HG03342 (cell line): ENCODE results near the gene ALDH4A1.
"Not testable (repeated sequence)": the region's sequence is repeated elsewhere in the genome, so short reads cannot be mapped to it uniquely, and the experiment has no call there.

ENCODE experiments used
- ATAC-seq: cut with Tn5 transposase; IDR thresholded peaks from one replicate; pipeline ENCODE4 v1.9.1; 2021; ENCODE audit warnings: mild to moderate bottlenecking, moderate library complexity; ENCODE audit not compliant: unreplicated experiment

Gene ALDH4A1

DNA sequence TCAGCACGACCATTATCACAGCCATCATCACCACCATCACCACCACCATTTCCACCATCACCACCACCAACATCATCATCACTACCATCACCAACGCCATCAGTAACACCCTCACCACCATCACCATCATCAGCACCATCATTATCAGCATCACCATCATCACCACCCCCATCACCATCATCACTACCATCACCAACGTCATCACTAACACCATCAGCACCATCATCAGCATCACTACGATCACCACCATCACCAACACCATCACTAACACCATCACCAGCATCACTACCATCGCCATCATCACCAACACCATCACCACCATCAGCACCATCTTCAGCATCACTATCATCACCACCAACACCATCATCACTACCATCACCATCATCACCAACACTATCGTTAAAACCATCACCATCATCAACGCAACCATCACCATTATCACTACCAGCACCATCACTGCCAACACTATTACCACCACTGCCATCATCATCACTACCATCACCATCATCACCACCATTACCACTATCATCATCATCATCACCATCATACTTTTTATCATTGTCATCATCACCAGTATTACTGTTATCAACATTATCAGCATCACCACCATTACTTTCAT, 44.2 kb downstream of the ALDH4A1 start:
- no peak for ATAC-seq

DNA sequence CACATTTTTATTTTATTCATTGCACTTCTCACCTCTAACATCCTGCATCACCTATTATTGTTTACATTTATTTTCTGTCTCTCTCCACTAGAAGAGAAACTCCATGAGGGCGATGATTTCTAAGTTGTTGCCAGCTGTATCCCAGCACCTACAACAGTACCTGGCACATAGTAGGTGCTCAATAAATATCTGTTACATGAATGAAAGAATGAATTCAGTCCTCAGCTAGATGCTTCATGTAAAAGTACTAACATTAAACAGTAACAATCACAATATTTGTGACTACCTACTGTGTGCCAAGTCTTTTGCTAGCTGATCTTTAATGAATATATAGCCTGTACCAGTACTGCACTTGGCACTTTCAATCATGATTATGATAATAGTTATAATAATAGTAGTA, 45.9 kb downstream of the ALDH4A1 start:
- ATAC-seq: no peak

DNA sequence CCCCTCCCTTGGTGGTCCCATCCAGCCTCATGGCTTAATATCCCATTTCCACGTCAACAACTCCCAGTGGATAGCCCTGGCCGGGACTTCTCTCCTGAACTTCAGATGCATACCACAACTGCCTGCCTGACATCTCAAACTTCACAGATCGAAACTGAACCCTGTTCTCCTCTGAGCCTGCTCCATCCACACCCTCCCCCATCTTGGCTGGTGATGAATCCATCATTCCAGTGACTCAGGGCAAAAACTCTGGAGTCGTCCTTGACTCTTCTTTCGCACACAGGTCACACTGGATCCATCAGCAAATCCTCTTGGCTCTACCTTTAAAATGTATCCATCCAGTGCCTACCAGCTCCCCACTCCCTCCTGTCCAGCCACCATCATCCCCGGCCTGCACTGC, 46.8 kb downstream of the ALDH4A1 start:
- no peak for ATAC-seq

DNA sequence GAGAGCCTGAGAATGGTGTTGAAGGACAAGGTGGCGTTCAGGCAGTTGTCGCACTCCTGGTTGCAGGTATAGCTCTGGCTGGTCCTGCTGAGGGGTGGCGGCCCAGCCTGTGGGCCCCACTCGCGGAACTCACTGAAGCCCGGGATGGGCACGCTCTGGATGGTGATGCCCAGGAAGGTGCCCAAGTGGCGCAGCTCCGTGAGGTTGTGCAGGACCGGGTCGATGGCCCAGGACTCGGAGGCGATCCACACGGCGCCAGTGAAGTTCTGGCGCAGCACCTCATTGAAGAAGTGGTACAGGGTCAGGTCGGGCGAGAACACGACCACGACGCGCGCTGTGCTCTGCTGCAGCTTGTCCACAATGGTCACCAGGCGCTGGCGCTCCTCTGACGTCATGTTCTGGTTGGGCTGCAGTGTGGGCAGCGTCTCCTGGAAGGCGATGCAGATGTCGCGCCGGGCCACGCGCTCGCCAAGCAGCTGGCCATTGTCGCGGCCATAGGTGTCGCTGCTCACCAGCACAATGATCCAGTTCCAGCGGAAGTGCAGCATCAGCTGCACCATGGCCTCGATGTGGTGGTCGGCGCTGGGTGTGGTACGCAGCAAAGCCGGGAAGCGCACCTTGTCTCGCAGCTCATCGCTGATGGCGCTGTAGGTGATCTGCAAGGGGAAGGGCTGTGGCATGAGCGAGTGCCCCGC, 47.9 kb downstream of the ALDH4A1 start:
- ATAC-seq: no peak

DNA sequence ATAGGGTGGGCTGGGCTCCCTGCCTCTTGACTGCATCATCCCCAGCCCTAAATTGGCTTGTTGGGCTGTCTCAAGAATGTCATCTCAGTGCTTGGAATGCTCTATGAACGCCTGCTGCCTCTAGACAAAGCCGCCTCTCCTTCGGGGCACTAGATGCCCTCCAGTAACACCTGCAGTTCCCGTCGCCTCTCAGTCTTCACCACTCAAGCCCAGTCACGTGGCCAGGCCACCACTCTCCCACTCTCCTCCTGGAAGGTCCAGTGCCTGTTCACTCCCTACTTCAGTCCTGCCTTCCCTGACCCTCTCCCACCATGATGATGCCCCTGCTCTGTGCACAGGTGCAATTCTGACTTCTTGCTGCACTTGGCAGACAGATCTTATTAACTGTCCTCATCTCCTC, 49.9 kb downstream of the ALDH4A1 start:
- no peak for ATAC-seq

DNA sequence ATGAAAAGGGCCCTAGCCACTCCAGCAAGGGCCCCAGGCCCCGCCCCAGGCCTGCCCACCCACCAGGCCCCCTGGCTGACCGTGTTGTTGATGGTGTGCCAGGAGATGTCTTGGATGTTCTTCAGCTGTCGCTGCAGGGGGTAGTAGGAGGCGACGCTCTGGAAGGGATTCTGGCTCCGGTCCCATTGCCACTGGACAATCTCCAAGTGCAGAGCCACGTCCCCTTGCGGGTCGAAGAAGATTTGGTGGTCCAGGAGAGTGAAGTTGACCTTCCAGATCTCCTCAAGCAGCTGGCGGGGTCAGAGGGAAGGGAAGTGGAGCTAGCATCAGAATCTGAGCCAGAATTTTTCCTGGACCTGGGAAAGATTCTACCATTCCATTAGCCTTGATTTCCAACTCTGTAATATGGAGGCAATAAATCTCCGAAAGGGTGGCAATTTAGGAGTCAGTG, 53.1 kb downstream of the ALDH4A1 start:
- ATAC-seq: no peak

DNA sequence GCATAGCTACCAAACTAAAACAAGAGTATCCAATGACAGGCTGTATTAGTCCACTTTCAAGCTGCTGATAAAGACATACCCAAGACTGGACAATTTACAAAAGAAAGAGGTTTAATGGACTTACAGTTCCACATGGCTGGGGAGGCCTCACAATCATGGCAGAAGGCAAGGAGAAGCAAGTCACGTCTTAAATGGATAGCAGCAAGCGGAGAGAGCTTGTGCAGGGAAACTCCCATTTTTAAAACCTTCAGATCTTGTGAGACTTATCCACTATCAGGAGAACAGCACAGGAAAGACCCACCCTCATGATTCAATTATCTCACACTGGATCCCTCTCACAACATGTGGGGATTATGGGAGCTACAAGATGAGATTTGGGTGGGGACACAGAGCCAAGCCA, 54.6 kb downstream of the ALDH4A1 start:
- not testable (repeated sequence) for ATAC-seq

DNA sequence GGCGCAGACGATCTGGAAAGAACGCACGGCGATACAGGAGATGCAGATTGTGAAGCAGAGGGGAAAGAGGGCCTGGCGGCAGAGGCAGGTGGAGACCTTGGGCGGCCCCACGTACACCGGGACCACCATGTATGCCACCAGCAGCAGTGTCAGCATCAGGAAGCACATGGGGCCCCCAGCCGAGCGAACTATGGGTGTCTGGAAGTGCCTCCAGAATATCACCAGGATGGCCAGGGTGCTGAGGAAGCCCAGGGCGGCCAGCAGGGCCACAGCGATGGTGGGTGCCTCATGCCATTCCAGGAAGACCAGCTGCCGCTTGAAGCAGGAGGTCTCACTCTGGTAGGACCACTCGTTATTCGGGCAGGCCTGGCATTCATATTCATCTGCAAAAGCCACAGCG, 62.2 kb downstream of the ALDH4A1 start:
- ATAC-seq: no peak

DNA sequence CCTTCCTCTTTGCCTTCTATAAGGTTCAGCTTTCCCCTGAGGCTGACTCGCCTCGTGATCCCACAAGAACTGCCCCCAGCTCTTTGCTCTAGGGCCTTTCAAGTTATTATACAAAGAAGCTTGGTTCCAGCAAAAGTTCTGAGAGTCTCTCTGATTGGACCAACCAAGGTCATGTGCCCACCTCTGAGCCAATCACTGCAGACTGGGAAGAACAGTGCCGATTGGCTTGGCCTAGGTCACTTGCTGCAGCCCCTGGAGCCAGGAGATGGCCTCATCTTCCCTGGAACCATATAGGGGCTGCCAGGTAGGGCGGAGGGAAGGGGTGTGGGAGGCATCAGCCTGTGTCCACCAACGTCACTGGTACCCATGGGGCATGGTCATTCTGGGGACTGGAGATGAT, 65.7 kb downstream of the ALDH4A1 start:
- no peak for ATAC-seq

DNA sequence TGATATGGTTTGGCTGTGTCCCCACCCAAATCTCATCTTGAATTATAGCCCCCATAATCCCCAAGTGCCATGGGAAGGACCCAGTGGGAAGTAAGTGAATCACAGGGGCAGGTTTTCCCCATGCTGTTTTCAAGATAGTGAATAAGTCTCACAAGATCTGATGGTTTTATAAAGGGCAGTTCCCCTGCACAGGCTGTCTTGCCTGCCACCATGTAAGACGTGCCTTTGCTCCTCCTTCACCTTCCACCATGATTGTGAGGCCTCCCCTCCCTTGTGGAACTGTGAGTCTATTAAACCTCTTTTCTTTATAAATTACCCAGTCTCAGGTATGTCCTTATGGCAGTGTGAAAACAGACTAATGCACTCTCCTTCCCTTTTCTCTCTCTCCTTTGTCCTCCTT, 70.0 kb downstream of the ALDH4A1 start:
- ATAC-seq: not testable (repeated sequence)

DNA sequence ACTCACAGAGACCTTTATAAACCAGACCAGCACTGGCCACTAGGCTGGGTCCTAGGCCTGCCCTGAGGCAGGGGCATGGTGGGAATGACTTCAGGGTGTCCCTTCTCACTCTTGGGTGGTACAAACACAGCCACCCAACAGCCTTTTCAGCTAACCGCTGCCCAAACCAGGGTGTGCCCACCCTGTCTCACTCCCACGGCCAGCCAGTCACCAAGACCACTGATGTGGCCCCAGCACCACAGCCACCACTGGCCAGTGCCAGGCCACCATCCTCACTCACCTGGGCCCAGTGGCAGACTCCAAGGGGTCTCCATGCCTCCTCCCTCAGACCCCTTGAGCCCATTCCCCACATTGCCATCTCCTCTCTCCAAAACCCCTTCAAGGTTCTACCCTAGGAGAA, 70.7 kb downstream of the ALDH4A1 start:
- no peak for ATAC-seq

DNA sequence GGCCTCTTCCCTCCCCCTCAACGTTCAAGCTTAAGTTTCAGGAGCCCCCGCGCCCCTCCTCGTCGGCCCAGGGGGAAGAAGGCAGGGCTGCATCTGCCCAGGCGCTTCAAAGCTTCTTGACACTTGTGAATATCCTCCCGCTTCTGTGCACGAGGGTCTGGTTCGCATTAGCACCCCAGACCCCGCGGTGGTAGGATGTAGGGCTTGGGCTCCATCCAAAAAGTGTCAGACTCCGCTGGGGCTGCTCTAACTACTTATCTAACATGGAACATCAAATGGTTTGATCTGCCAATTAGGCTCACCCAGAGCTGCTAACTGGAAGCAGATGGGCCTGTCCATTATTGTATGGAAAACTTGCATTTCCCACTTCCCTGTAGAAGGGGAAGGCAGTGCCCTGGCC, 71.8 kb downstream of the ALDH4A1 start:
- ATAC-seq: no peak

DNA sequence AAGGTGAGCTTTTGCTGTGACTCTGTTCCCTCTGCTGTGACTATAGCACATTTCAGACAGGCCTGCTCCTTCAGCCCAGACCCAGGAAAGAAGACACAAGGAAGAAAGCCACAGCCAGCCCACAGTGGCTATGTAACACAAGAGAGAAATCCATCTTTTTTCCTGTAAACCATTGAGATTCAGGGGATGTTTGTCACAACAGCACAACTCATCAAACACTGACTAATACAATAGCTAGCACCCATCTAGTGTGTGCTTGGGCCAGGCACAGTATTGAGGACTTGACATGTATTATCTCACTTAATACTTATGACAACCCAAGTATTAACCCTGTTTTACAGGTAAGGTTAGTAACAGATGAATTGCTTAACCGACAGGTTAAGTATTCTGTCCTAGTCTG, 72.7 kb downstream of the ALDH4A1 start:
- no peak for ATAC-seq

DNA sequence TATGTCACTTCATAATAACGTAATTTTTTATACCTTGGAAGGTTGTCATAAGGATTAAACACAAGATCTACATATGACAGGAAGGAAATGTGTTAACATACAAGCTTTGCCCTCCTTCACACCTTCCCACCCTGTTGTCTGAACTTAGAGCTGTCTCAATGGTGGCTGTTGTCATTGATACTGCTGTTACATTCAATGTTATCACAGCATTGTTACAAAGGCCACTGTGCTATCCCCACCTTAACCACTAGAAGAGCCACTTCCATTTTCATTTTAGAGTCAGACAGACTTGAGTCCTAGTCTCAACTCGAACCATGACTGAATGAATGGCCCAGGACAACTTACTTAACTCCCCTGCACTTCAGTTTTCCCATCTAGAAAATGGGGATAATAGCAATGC, 74.1 kb downstream of the ALDH4A1 start:
- no peak for ATAC-seq

DNA sequence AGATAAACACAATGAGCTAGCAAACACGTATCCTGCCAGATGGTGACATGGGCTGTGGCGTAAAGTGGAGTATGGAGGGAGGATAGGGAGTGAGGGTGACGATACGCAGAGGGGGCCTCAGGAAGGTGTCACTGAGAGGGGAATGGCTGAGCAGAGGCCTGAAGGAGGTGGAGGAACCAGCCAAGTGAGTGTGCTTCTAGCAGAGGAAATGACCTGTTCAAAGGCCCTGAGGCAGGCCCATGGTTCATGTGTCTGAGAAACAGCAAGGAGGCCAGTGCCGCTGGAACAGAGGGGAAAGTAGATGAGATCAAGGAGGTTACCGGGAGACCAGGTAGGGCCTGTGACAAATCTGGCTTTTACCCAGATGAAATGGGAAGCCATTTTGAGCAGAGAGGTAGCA, 78.9 kb downstream of the ALDH4A1 start:
- no peak for ATAC-seq
